Measurements from ENCODE around the gene HPCAL1. TPM values are rescaled to one million over a fixed set of nuclear protein-coding genes. Genes with fewer than 3 reads are reported as not detected.
A peak's percentile ranks its signal among the peaks of the same experiment; 100 is the strongest.

Gene HPCAL1
- total and polyA plus RNA-seq, 3 experiments from 2014 or later = 44.1 to 96.3 (median 47.6) TPM

GRCh38 chr2:10318345-10318744 lies 15.6 kb downstream of the HPCAL1 start:
- Histone ChIP-seq H3K27me3 (ENCODE audit: insufficient read depth, low read length, poor library complexity, severe bottlenecking) (no peaks in the 10 kb centered on the region), H3K27ac (ENCODE audit: low read depth, low read length) (no peak overlapping the region), H3K4me3 (ENCODE audit: low read length) (no peak overlapping the region), H3K36me3 (ENCODE audit: insufficient read depth, low read length) (no peaks in the 10 kb centered on the region), H3K4me1 (ENCODE audit: insufficient read depth, low read length) (peaks cover 13% of the 10 kb centered on the region), H3K9me3 (ENCODE audit: low read length) (no peaks in the 10 kb centered on the region)
- POLR2A ChIA-PET = interaction anchor here (1.2 kb wide), 1 partner anchor 13 kb away, joined by 3 read pairs; no protein-coding TSS in a partner anchor
- peaks cover 0 to 22% (median 2%) of the 10 kb centered on the region in 3 donors for H3K36me3 Mint-ChIP-seq
- H3K4me3 Mint-ChIP-seq = no peak overlapping the region
- no peaks in the 10 kb centered on the region for H3K9me3 Mint-ChIP-seq
- H3K27ac Mint-ChIP-seq = peak overlapping the region in 1 of 8 donors; percentile 91
- peaks cover 37 to 87% (median 68%) of the 10 kb centered on the region in 3 donors for H3K4me1 Mint-ChIP-seq
- CTCF ChIA-PET = no interaction called here
- no peaks in the 10 kb centered on the region for H3K27me3 Mint-ChIP-seq
- no peak for DNase-seq

GRCh38 chr2:10319892-10320574 lies 17.3 kb downstream of the HPCAL1 start:
- Histone ChIP-seq H3K9me3 (ENCODE audit: low read length) (no peaks in the 10 kb centered on the region), H3K4me1 (ENCODE audit: insufficient read depth, low read length) (peaks cover 22% of the 10 kb centered on the region), H3K4me3 (ENCODE audit: low read length) (no peak overlapping the region), H3K27me3 (ENCODE audit: insufficient read depth, low read length, poor library complexity, severe bottlenecking) (no peaks in the 10 kb centered on the region), H3K27ac (ENCODE audit: low read depth, low read length) (no peak overlapping the region), H3K36me3 (ENCODE audit: insufficient read depth, low read length) (no peaks in the 10 kb centered on the region)
- H3K27ac Mint-ChIP-seq = peak overlapping the region in 6 of 8 donors; percentile 32 to 85 (median 67)
- H3K9me3 Mint-ChIP-seq = no peaks in the 10 kb centered on the region
- H3K4me1 Mint-ChIP-seq = peaks cover 31 to 90% (median 61%) of the 10 kb centered on the region in 3 donors
- H3K36me3 Mint-ChIP-seq = peaks cover 0 to 25% (median 2%) of the 10 kb centered on the region in 3 donors
- DNase-seq = no peak
- H3K4me3 Mint-ChIP-seq = peak overlapping the region in 1 of 7 donors; percentile 23
- POLR2A ChIA-PET = interaction anchor here (0.6 kb wide), 1 partner anchor 23 kb away, joined by 3 read pairs; no protein-coding TSS in a partner anchor
- H3K27me3 Mint-ChIP-seq = no peaks in the 10 kb centered on the region
- CTCF ChIA-PET = no interaction called here

GRCh38 chr2:10320575-10320931 lies 17.8 kb downstream of the HPCAL1 start:
- DNase-seq = no peak
- no peaks in the 10 kb centered on the region for H3K9me3 ChIP-seq (ENCODE audit: low read length)
- Mint-ChIP-seq H3K4me3 (peak overlapping the region in 1 of 7 donors; percentile 23), H3K27ac (peak overlapping the region in 3 of 8 donors; percentile 33 to 80 (median 38)), H3K27me3 (no peaks in the 10 kb centered on the region), H3K36me3 (peaks cover 0 to 25% (median 2%) of the 10 kb centered on the region in 3 donors), H3K4me1 (peaks cover 30 to 90% (median 59%) of the 10 kb centered on the region in 3 donors), H3K9me3 (no peaks in the 10 kb centered on the region)
- ChIA-PET POLR2A (no interaction called here), CTCF (no interaction called here)
- peaks cover 27% of the 10 kb centered on the region for H3K4me1 ChIP-seq (ENCODE audit: insufficient read depth, low read length)
- no peaks in the 10 kb centered on the region for H3K27me3 ChIP-seq (ENCODE audit: insufficient read depth, low read length, poor library complexity, severe bottlenecking)
- no peaks in the 10 kb centered on the region for H3K36me3 ChIP-seq (ENCODE audit: insufficient read depth, low read length)
- no peak overlapping the region for H3K27ac ChIP-seq (ENCODE audit: low read depth, low read length)
- no peak overlapping the region for H3K4me3 ChIP-seq (ENCODE audit: low read length)

- Histone ChIP-seq H3K4me3 (ENCODE audit: low read length) (no peak overlapping the region), H3K27me3 (ENCODE audit: insufficient read depth, low read length, poor library complexity, severe bottlenecking) (no peaks in the 10 kb centered on the region), H3K4me1 (ENCODE audit: insufficient read depth, low read length) (peaks cover 28% of the 10 kb centered on the region), H3K36me3 (ENCODE audit: insufficient read depth, low read length) (no peaks in the 10 kb centered on the region), H3K27ac (ENCODE audit: low read depth, low read length) (no peak overlapping the region), H3K9me3 (ENCODE audit: low read length) (no peaks in the 10 kb centered on the region)
- Mint-ChIP-seq H3K27ac (peak overlapping the region in 2 of 8 donors; percentile 38 to 50), H3K27me3 (no peaks in the 10 kb centered on the region), H3K4me1 (peaks cover 32 to 90% (median 61%) of the 10 kb centered on the region in 3 donors), H3K36me3 (peaks cover 0 to 25% (median 2%) of the 10 kb centered on the region in 3 donors), H3K4me3 (no peak overlapping the region), H3K9me3 (no peaks in the 10 kb centered on the region)
- ChIA-PET POLR2A (no interaction called here), CTCF (no interaction called here)
- no peak for DNase-seq
These were observed 18.2 kb downstream of the HPCAL1 start for GRCh38 chr2:10320933-10321332.

GRCh38 chr2:10321622-10322021 lies 18.9 kb downstream of the HPCAL1 start:
- ChIA-PET POLR2A (no interaction called here), CTCF (interaction anchor here (2.1 kb wide), 1 partner anchor 18 kb away, joined by 5 read pairs; no protein-coding TSS in a partner anchor)
- Mint-ChIP-seq H3K9me3 (no peaks in the 10 kb centered on the region), H3K27me3 (no peaks in the 10 kb centered on the region), H3K27ac (peak overlapping the region in 3 of 8 donors; percentile 19 to 29 (median 20)), H3K4me1 (peaks cover 32 to 90% (median 61%) of the 10 kb centered on the region in 3 donors), H3K4me3 (no peak overlapping the region), H3K36me3 (peaks cover 0 to 25% (median 2%) of the 10 kb centered on the region in 3 donors)
- Histone ChIP-seq H3K9me3 (ENCODE audit: low read length) (no peaks in the 10 kb centered on the region), H3K4me1 (ENCODE audit: insufficient read depth, low read length) (peaks cover 24% of the 10 kb centered on the region), H3K36me3 (ENCODE audit: insufficient read depth, low read length) (no peaks in the 10 kb centered on the region), H3K27me3 (ENCODE audit: insufficient read depth, low read length, poor library complexity, severe bottlenecking) (no peaks in the 10 kb centered on the region), H3K4me3 (ENCODE audit: low read length) (no peak overlapping the region), H3K27ac (ENCODE audit: low read depth, low read length) (no peak overlapping the region)
- DNase-seq = no peak

- POLR2A ChIA-PET = no interaction called here
- no peak for DNase-seq
- Histone ChIP-seq H3K9me3 (ENCODE audit: low read length) (no peaks in the 10 kb centered on the region), H3K4me3 (ENCODE audit: low read length) (no peak overlapping the region), H3K4me1 (ENCODE audit: insufficient read depth, low read length) (peaks cover 33% of the 10 kb centered on the region), H3K27me3 (ENCODE audit: insufficient read depth, low read length, poor library complexity, severe bottlenecking) (no peaks in the 10 kb centered on the region), H3K27ac (ENCODE audit: low read depth, low read length) (no peak overlapping the region), H3K36me3 (ENCODE audit: insufficient read depth, low read length) (no peaks in the 10 kb centered on the region)
- Mint-ChIP-seq H3K4me3 (no peak overlapping the region), H3K9me3 (no peaks in the 10 kb centered on the region), H3K4me1 (peaks cover 36 to 91% (median 63%) of the 10 kb centered on the region in 3 donors), H3K27ac (peak overlapping the region in 3 of 8 donors; percentile 3 to 29 (median 12)), H3K36me3 (peaks cover 0 to 23% (median 2%) of the 10 kb centered on the region in 3 donors), H3K27me3 (no peaks in the 10 kb centered on the region)
- CTCF ChIA-PET = interaction anchor here (2.1 kb wide), 1 partner anchor 19 kb away, joined by 5 read pairs; no protein-coding TSS in a partner anchor
These were observed 19.8 kb downstream of the HPCAL1 start for GRCh38 chr2:10322481-10322880.

- Mint-ChIP-seq H3K9me3 (no peaks in the 10 kb centered on the region), H3K4me1 (peaks cover 41 to 91% (median 63%) of the 10 kb centered on the region in 3 donors), H3K27me3 (no peaks in the 10 kb centered on the region), H3K36me3 (peaks cover 0 to 23% (median 2%) of the 10 kb centered on the region in 3 donors), H3K4me3 (no peak overlapping the region), H3K27ac (peak overlapping the region in 1 of 8 donors; percentile 79)
- CTCF ChIA-PET = interaction anchor here (2.1 kb wide), 1 partner anchor 19 kb away, joined by 5 read pairs; no protein-coding TSS in a partner anchor
- no peaks in the 10 kb centered on the region for H3K36me3 ChIP-seq (ENCODE audit: insufficient read depth, low read length)
- no peaks in the 10 kb centered on the region for H3K27me3 ChIP-seq (ENCODE audit: insufficient read depth, low read length, poor library complexity, severe bottlenecking)
- H3K4me3 ChIP-seq (ENCODE audit: low read length) = no peak overlapping the region
- peaks cover 35% of the 10 kb centered on the region for H3K4me1 ChIP-seq (ENCODE audit: insufficient read depth, low read length)
- POLR2A ChIA-PET = no interaction called here
- H3K27ac ChIP-seq (ENCODE audit: low read depth, low read length) = no peak overlapping the region
- no peak for DNase-seq
- no peaks in the 10 kb centered on the region for H3K9me3 ChIP-seq (ENCODE audit: low read length)
These were observed 20.3 kb downstream of the HPCAL1 start for GRCh38 chr2:10322973-10323372.

GRCh38 chr2:10323535-10323934 lies 20.8 kb downstream of the HPCAL1 start:
- Mint-ChIP-seq H3K36me3 (peaks cover 0 to 23% (median 2%) of the 10 kb centered on the region in 3 donors), H3K27ac (peak overlapping the region in 5 of 8 donors; percentile 11 to 63 (median 24)), H3K27me3 (no peaks in the 10 kb centered on the region), H3K9me3 (no peaks in the 10 kb centered on the region), H3K4me3 (no peak overlapping the region), H3K4me1 (peaks cover 47 to 91% (median 66%) of the 10 kb centered on the region in 3 donors)
- ChIA-PET POLR2A (no interaction called here), CTCF (interaction anchor here (2.1 kb wide), 1 partner anchor 20 kb away, joined by 5 read pairs; no protein-coding TSS in a partner anchor)
- peaks cover 40% of the 10 kb centered on the region for H3K4me1 ChIP-seq (ENCODE audit: insufficient read depth, low read length)
- no peak overlapping the region for H3K27ac ChIP-seq (ENCODE audit: low read depth, low read length)
- no peaks in the 10 kb centered on the region for H3K36me3 ChIP-seq (ENCODE audit: insufficient read depth, low read length)
- no peak for DNase-seq
- no peak overlapping the region for H3K4me3 ChIP-seq (ENCODE audit: low read length)
- no peaks in the 10 kb centered on the region for H3K27me3 ChIP-seq (ENCODE audit: insufficient read depth, low read length, poor library complexity, severe bottlenecking)
- H3K9me3 ChIP-seq (ENCODE audit: low read length) = no peaks in the 10 kb centered on the region
